Hematopoietic multipotent progenitor cell treated with erythropoietin and hydrocortisone succinate and interleukin-3 and kit ligand, for 17 days (in vitro differentiated cells): ENCODE results near the gene COL27A1.

Source experiments
- DNase-seq: peaks from one replicate; pipeline ENCODE4 v3.0.0-alpha.2; 2015; ENCODE audit warnings: low spot score

COL27A1 gene

GRCh38 chr9:114227288-114228015 lies 72.1 kb downstream of the COL27A1 start:
- no peak for DNase-seq

- no peak for DNase-seq
These were observed 72.9 kb downstream of the COL27A1 start for GRCh38 chr9:114228016-114228808.

- DNase-seq: no peak
These were observed 74.0 kb downstream of the COL27A1 start for GRCh38 chr9:114229295-114229694.

GRCh38 chr9:114230068-114230467 lies 74.7 kb downstream of the COL27A1 start:
- DNase-seq: no peak

GRCh38 chr9:114231273-114231672 lies 75.9 kb downstream of the COL27A1 start:
- DNase-seq: no peak

GRCh38 chr9:114231719-114232449 lies 76.5 kb downstream of the COL27A1 start:
- no peak for DNase-seq

- DNase-seq: no peak
These were observed 78.3 kb downstream of the COL27A1 start for GRCh38 chr9:114233491-114234185.

GRCh38 chr9:114235033-114235661 lies 79.8 kb downstream of the COL27A1 start:
- DNase-seq: no peak

GRCh38 chr9:114236391-114237138 lies 81.2 kb downstream of the COL27A1 start:
- no peak for DNase-seq

- no peak for DNase-seq
These were observed 81.9 kb downstream of the COL27A1 start for GRCh38 chr9:114237247-114237646.

GRCh38 chr9:114237781-114238180 lies 82.4 kb downstream of the COL27A1 start:
- no peak for DNase-seq

GRCh38 chr9:114238472-114238871 lies 83.1 kb downstream of the COL27A1 start:
- no peak for DNase-seq

GRCh38 chr9:114238891-114239875 lies 83.8 kb downstream of the COL27A1 start:
- DNase-seq: peak; percentile 15

GRCh38 chr9:114240216-114240615 lies 84.9 kb downstream of the COL27A1 start:
- no peak for DNase-seq

- DNase-seq: no peak
These were observed 85.6 kb downstream of the COL27A1 start for GRCh38 chr9:114240647-114241558.

GRCh38 chr9:114242837-114243236 lies 87.5 kb downstream of the COL27A1 start:
- no peak for DNase-seq

GRCh38 chr9:114243240-114243639 lies 87.9 kb downstream of the COL27A1 start:
- DNase-seq: no peak

GRCh38 chr9:114244570-114244969 lies 89.2 kb downstream of the COL27A1 start:
- no peak for DNase-seq

- DNase-seq: no peak
These were observed 91.2 kb downstream of the COL27A1 start for GRCh38 chr9:114246558-114246957.
